OCI-LY1 (cell line): ENCODE results near the gene PLEKHD1.

Source experiments
- CTCF ChIP-seq: fragments of 200-600 bp; sonication (generic), shearing (Covaris generic); IDR thresholded peaks from 2 replicates; pipeline ENCODE4 v1.5.1; 2017; ENCODE audit warnings: mild to moderate bottlenecking, antibody characterized with exemption, low read length, moderate library complexity, mixed read lengths
- EZH2 ChIP-seq: fragments of 200-600 bp; sonication (generic), shearing (Covaris generic); IDR thresholded peaks from 2 replicates; pipeline ENCODE4 v1.8.0; 2017; ENCODE audit warnings: borderline replicate concordance, mixed run types, mild to moderate bottlenecking, antibody characterized with exemption, low read length, moderate library complexity, mixed read lengths

GRCh38 chr14:69573205-69573830, 88.8 kb downstream of the PLEKHD1 start:
- TF ChIP-seq CTCF (no peak), EZH2 (no peak)
